PC-3 (cell line): ENCODE measurements around the gene ZMAT2. TPM values are rescaled to one million over a fixed set of nuclear protein-coding genes. Genes with fewer than 3 reads are reported as not detected.
A peak's percentile ranks its signal among the peaks of the same experiment; 100 is the strongest.
"Not testable (repeated sequence)": the region's sequence is repeated elsewhere in the genome, so short reads cannot be mapped to it uniquely, and the experiment has no call there.

ENCODE experiments used
- ATAC-seq: fragments of 200-7000 bp; cut with Tn5 transposase; 2 replicates; pipeline ENCODE4 v1.9.1; 2020; ENCODE audit warnings: mild to moderate bottlenecking, moderate library complexity
- BruUV-seq: library from RNA; stranded (reverse); fragments of 400-500 nt; replicated peaks from 2 replicates; lab custom pipeline; 2021; lab: Mats Ljungman, UMichigan
- CTCF ChIA-PET: fragments of 300-600 bp; sonication (Branson Sonifier 250); formaldehyde crosslinking; loops from one replicate; lab custom pipeline; 2022; ENCODE audit warnings: antibody characterized with exemption; lab: Charles Lee
- POLR2A ChIA-PET: fragments of 300-600 bp; sonication (Branson Sonifier 250); formaldehyde crosslinking; loops from one replicate; lab custom pipeline; 2022; ENCODE audit warnings: antibody characterized with exemption; ENCODE audit not compliant: unreplicated experiment; lab: Charles Lee
- DNase-seq: peaks from one replicate; pipeline ENCODE4 v3.0.0-alpha.2; 2015
- H2AFZ ChIP-seq: fragments of 300-600 bp; sonication (generic); 2 replicates; pipeline ENCODE4 v1.6.0; 2016; ENCODE audit warnings: antibody characterized with exemption, low read length
- H3F3A ChIP-seq: fragments of 300-600 bp; sonication (generic); one replicate; pipeline ENCODE4 v1.6.0; 2017; ENCODE audit warnings: antibody characterized with exemption, low read length, control low read depth, mild to moderate bottlenecking; ENCODE audit not compliant: unreplicated experiment
- H3K27ac ChIP-seq: fragments of 300-600 bp; sonication (generic); 2 replicates; pipeline ENCODE4 v1.5.1; 2016; ENCODE audit warnings: mild to moderate bottlenecking, low read length
- H3K27me3 ChIP-seq: fragments of 300-600 bp; sonication (generic); 2 replicates; pipeline ENCODE4 v1.6.1; 2016; ENCODE audit warnings: low read length, mixed read lengths
- H3K36me3 ChIP-seq: fragments of 300-600 bp; sonication (generic); 2 replicates; pipeline ENCODE4 v1.6.1; 2016; ENCODE audit warnings: low read depth, mixed run types, low read length, mixed read lengths
- H3K4me1 ChIP-seq: fragments of 300-600 bp; sonication (generic); 2 replicates; pipeline ENCODE4 v1.5.1; 2016; ENCODE audit warnings: low read length; ENCODE audit not compliant: insufficient read depth
- H3K4me2 ChIP-seq: fragments of 300-600 bp; sonication (generic); 2 replicates; pipeline ENCODE4 v1.6.0; 2016; ENCODE audit warnings: low read length
- H3K4me3 ChIP-seq: fragments of 300-600 bp; sonication (generic); 2 replicates; pipeline ENCODE4 v1.5.1; 2016; ENCODE audit warnings: mild to moderate bottlenecking, low read length, mixed read lengths
- H3K79me2 ChIP-seq: fragments of 300-600 bp; sonication (generic); 2 replicates; pipeline ENCODE4 v1.6.1; 2017; ENCODE audit warnings: low read length, mixed read lengths
- H3K9ac ChIP-seq: fragments of 300-600 bp; sonication (generic); 2 replicates; pipeline ENCODE4 v1.6.0; 2016; ENCODE audit warnings: mild to moderate bottlenecking, low read length
- H3K9me2 ChIP-seq: fragments of 300-600 bp; sonication (generic); replicated peaks from 2 replicates; pipeline ENCODE4 v1.6.1; 2016; ENCODE audit warnings: mixed run types, low read length, mixed read lengths
- H3K9me3 ChIP-seq: fragments of 300-600 bp; sonication (generic); 2 replicates; pipeline ENCODE4 v1.6.1; 2016; ENCODE audit warnings: low read length, mixed read lengths
- H4K20me1 ChIP-seq: fragments of 300-600 bp; sonication (generic); 2 replicates; pipeline ENCODE4 v1.6.1; 2016; ENCODE audit warnings: low read length, mixed read lengths
- CTCF ChIP-seq: fragments of 300-600 bp; sonication (generic); conservative IDR thresholded peaks from 2 replicates; pipeline ENCODE4 v1.5.1; 2017; ENCODE audit warnings: antibody characterized with exemption, low read depth, mild to moderate bottlenecking, low read length
- EZH2 ChIP-seq: fragments of 300-600 bp; sonication (generic); IDR thresholded peaks from one replicate; pipeline ENCODE4 v1.6.1; 2017; ENCODE audit warnings: antibody characterized with exemption, mild to moderate bottlenecking, low read length; ENCODE audit not compliant: unreplicated experiment
- EZH2phosphoT487 ChIP-seq: fragments of 300-600 bp; sonication (generic); IDR thresholded peaks from 2 replicates; pipeline ENCODE4 v1.6.1; 2018; ENCODE audit warnings: mild to moderate bottlenecking, antibody characterized with exemption, low read length, borderline replicate concordance
- intact Hi-C: fragments of 100-400 bp; cut with micrococcal nuclease; formaldehyde crosslinking; loops from 2 replicates; pipeline ENCODE4 v1.9.0; 2023
- total RNA-seq: library from RNA; depleted of rRNA; stranded (reverse); fragments of >200 nt; gene quantifications from 2 replicates; pipeline ENCODE4 v1.2.3, GENCODE V29; 2014

The ZMAT2 gene
- total RNA-seq, 1 experiment from 2014 or later, result 28.2 TPM

- peak overlapping the region; percentile 84 for H2AFZ ChIP-seq
- ATAC-seq (peak; percentile 7), DNase-seq (no peak)
- no peaks in the 10 kb centered on the region for H3K9me3 ChIP-seq
- peak overlapping the region; percentile 95 for H3K4me3 ChIP-seq
- H4K20me1 ChIP-seq, result peaks cover 6% of the 10 kb centered on the region; the same call in 1 of the 2 replicates
- H3K36me3 ChIP-seq, result peaks cover 49% of the 10 kb centered on the region
- H3K27ac ChIP-seq, result peak overlapping the region; percentile 87
- no peaks in the 10 kb centered on the region for H3F3A ChIP-seq
- H3K9ac ChIP-seq, result peak overlapping the region; percentile 86
- BruUV-seq, result no TSS peak
- H3K27me3 ChIP-seq, result no peaks in the 10 kb centered on the region
- peaks cover 20% of the 10 kb centered on the region for H3K4me1 ChIP-seq
- H3K9me2 ChIP-seq, result no peaks in the 10 kb centered on the region
- intact Hi-C loops, result loop anchor here (1.0 kb wide), 4 partner anchors 17 to 117 kb away; partner anchors contain the start of genes EIF4EBP3, HARS1, HARS2 and IK
- peak overlapping the region; percentile 94 for H3K4me2 ChIP-seq
- H3K79me2 ChIP-seq, result peaks cover 36% of the 10 kb centered on the region
- TF ChIP-seq EZH2, result no peak
- TF ChIP-seq CTCF, result no peak
- TF ChIP-seq EZH2phosphoT487, result no peak
- CTCF ChIA-PET, result interaction anchor here (0.6 kb wide), 1 partner anchor 262 kb away, joined by 6 read pairs; no protein-coding TSS in a partner anchor
- POLR2A ChIA-PET, result no interaction called here
Measured at GRCh38 chr5:140664030-140664358, 36.3 kb upstream of the ZMAT2 start.

GRCh38 chr5:140664359-140665119 lies 35.7 kb upstream of the ZMAT2 start, which contains the start of gene WDR55:
Gene WDR55 (plus strand): TSS chr5:140664904. CDS start chr5:140664913, 9 bp downstream.
- peak within 1 kb of the TSS; percentile 87 for H3K27ac ChIP-seq
- peak within 1 kb of the TSS; percentile 94 for H3K4me2 ChIP-seq
- H3K4me1 ChIP-seq, result peaks cover 20% of the 10 kb centered on the region
- no peaks in the 10 kb centered on the region for H3K27me3 ChIP-seq
- no peak for TF ChIP-seq CTCF
- TF ChIP-seq EZH2phosphoT487, result no peak
- no peak for TF ChIP-seq EZH2
- POLR2A ChIA-PET, result no interaction called here
- no peaks in the 10 kb centered on the region for H3K9me2 ChIP-seq
- TSS peak; percentile 94 for BruUV-seq
- peak; percentile 96 for DNase-seq
- CTCF ChIA-PET, result no interaction called here
- H3K36me3 ChIP-seq, result peaks cover 49% of the 10 kb centered on the region
- H4K20me1 ChIP-seq, result peaks cover 6% of the 10 kb centered on the region; the same call in 1 of the 2 replicates
- peak within 1 kb of the TSS; percentile 86 for H3K9ac ChIP-seq
- peaks cover 36% of the 10 kb centered on the region for H3K79me2 ChIP-seq
- no peaks in the 10 kb centered on the region for H3K9me3 ChIP-seq
- peak within 1 kb of the TSS; percentile 84 for H2AFZ ChIP-seq
- no peaks in the 10 kb centered on the region for H3F3A ChIP-seq
- peak; percentile 95 for ATAC-seq
- H3K4me3 ChIP-seq, result peak within 1 kb of the TSS; percentile 95
- intact Hi-C loops, result loop anchor here (1.0 kb wide), 4 partner anchors 17 to 117 kb away; partner anchors contain the start of genes EIF4EBP3, HARS1, HARS2 and IK

- H3F3A ChIP-seq, H3K27me3 ChIP-seq, CTCF ChIA-PET, H3K9me2 ChIP-seq, DNase-seq, H3K4me3 ChIP-seq, H3K4me2 ChIP-seq, H3K9ac ChIP-seq, intact Hi-C loops, POLR2A ChIA-PET, ATAC-seq, H3K27ac ChIP-seq, H2AFZ ChIP-seq, H4K20me1 ChIP-seq, BruUV-seq, H3K9me3 ChIP-seq, H3K4me1 ChIP-seq: not testable (repeated sequence)
- Histone ChIP-seq H3K36me3 (peaks cover 26% of the 10 kb centered on the region), H3K79me2 (peaks cover 22% of the 10 kb centered on the region)
Measured at GRCh38 chr5:140671035-140671434, 29.2 kb upstream of the ZMAT2 start.
